Right lobe of liver (tissue), 4 donors: ENCODE measurements around the gene RAPGEF2.

Experiments
- POLR2A ChIP-seq: fragments of 450-650 bp; IDR thresholded peaks from one replicate; pipeline ENCODE4 v1.6.1; 2017; ENCODE audit warnings: antibody characterized with exemption, mild to moderate bottlenecking
- TF ChIP-seq, protein P1 (sequence below), 4 donors: fragments of 200-600 bp in 3 of 4; fragments of 450-650 bp in 1 of 4; IDR thresholded peaks; one replicate each; pipeline versions ENCODE4 v1.5.1 to v1.8.0; 2016 to 2022; ENCODE audit warnings: antibody characterized with exemption in 4 of 4, mild to moderate bottlenecking in 2 of 4
- donor health status: DM: no; HTN: no; CAD: no.
- donor health status: DM: no; HTN: no; CAD: no.
- donor health status: DM: no; HTN: yes; CAD: no.

DNA sequence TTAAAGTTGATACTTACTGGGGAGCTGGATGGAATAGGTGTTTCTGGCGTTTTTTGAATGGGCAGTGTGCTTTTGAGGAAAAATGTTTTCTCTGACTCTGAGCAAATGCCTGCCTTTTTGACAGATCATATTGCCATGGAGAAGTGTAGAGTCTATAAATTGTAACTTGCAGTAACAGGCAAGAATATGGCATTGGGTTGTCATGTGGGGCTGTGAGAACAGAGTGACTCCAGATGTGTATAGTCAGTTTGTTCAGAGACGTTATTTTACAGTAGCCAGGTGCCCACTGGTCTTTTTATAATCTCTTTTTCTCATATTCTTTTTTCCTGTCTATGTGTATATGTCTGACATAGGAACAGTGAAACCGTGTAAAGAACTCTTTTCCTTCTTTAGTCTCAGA, 40.8 kb downstream of the RAPGEF2 start:
- TF ChIP-seq, protein P1, sequence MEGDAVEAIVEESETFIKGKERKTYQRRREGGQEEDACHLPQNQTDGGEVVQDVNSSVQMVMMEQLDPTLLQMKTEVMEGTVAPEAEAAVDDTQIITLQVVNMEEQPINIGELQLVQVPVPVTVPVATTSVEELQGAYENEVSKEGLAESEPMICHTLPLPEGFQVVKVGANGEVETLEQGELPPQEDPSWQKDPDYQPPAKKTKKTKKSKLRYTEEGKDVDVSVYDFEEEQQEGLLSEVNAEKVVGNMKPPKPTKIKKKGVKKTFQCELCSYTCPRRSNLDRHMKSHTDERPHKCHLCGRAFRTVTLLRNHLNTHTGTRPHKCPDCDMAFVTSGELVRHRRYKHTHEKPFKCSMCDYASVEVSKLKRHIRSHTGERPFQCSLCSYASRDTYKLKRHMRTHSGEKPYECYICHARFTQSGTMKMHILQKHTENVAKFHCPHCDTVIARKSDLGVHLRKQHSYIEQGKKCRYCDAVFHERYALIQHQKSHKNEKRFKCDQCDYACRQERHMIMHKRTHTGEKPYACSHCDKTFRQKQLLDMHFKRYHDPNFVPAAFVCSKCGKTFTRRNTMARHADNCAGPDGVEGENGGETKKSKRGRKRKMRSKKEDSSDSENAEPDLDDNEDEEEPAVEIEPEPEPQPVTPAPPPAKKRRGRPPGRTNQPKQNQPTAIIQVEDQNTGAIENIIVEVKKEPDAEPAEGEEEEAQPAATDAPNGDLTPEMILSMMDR (IDR thresholded peaks at IDR 0.05), result no peak
- no peak for TF ChIP-seq POLR2A
